ENCODE data around the gene DHRS1.
"Not testable (repeated sequence)": the region's sequence is repeated elsewhere in the genome, so short reads cannot be mapped to it uniquely, and the experiment has no call there.

DHRS1 gene

GRCh38 chr14:24327914-24328313 is 28.3 kb upstream of the DHRS1 start:
- peak; percentile 39 for TF ChIP-seq CTCF (IDR thresholded peaks at IDR 0.05; ENCODE audit: insufficient read depth, low read depth, low read length, missing control alignments)
- DNase-seq (ENCODE audit: low read depth); H3K4me3 ChIP-seq (ENCODE audit: low read length): not testable (repeated sequence)

DNA sequence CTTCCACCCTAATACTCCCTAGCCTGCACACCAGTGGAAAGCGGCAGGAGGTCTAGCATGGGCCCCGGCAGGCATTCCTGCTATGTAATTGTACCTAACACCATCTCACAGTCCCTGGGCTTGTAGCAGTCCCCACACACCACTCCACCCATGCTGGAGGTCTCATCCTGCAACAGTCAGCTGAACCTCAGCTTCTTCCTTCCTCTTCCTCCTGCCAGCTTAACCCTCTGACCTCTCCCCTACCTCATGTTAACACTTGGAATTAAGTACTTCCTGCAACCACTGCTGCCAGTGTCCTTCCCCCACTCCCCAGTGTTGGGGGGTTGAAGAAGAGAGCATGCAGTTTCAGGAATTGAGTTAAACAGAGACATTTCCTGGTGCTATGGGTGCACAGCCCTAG is 27.7 kb upstream of the DHRS1 start:
- no peak for TF ChIP-seq CTCF (IDR thresholded peaks at IDR 0.05; ENCODE audit: insufficient read depth, low read depth, low read length, missing control alignments)
- no peak overlapping the region for H3K4me3 ChIP-seq (ENCODE audit: low read length)
- DNase-seq (ENCODE audit: low read depth), result no peak

DNA sequence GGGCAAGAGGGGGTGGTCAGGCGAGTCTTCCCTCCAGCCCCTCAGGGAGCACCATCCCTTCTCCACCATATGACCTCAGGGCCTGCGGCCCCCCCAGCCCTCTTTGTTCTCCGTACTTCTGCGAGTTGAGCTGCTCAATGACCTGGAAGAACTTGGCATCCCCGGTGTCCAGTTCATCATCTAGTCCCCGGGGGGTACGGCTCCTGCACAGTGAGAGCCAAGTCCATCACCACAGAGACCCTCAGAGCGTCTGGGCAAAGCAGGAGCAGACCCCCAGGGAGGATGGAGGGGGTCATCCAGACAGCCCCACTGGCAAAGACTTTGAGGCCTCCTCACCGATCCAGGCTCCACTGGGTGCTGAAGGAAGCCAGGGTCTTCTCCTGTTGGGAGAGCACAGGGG is 26.4 kb upstream of the DHRS1 start:
- no peak for TF ChIP-seq CTCF (IDR thresholded peaks at IDR 0.05; ENCODE audit: insufficient read depth, low read depth, low read length, missing control alignments)
- DNase-seq (ENCODE audit: low read depth), result no peak
- no peak overlapping the region for H3K4me3 ChIP-seq (ENCODE audit: low read length)

GRCh38 chr14:24325041-24325530 is 25.5 kb upstream of the DHRS1 start:
- no peak for TF ChIP-seq CTCF (IDR thresholded peaks at IDR 0.05; ENCODE audit: insufficient read depth, low read depth, low read length, missing control alignments)
- no peak overlapping the region for H3K4me3 ChIP-seq (ENCODE audit: low read length)
- DNase-seq (ENCODE audit: low read depth), result no peak

GRCh38 chr14:24324024-24324423 is 24.4 kb upstream of the DHRS1 start:
- no peak for DNase-seq (ENCODE audit: low read depth)
- TF ChIP-seq CTCF (IDR thresholded peaks at IDR 0.05; ENCODE audit: insufficient read depth, low read depth, low read length, missing control alignments), result no peak
- H3K4me3 ChIP-seq (ENCODE audit: low read length), result no peak overlapping the region

- TF ChIP-seq CTCF (IDR thresholded peaks at IDR 0.05; ENCODE audit: insufficient read depth, low read depth, low read length, missing control alignments), result no peak
- no peak overlapping the region for H3K4me3 ChIP-seq (ENCODE audit: low read length)
- DNase-seq (ENCODE audit: low read depth), result no peak
Measured at GRCh38 chr14:24323341-24323740, 23.8 kb upstream of the DHRS1 start.

- no peak for DNase-seq (ENCODE audit: low read depth)
- H3K4me3 ChIP-seq (ENCODE audit: low read length), result no peak overlapping the region
- no peak for TF ChIP-seq CTCF (IDR thresholded peaks at IDR 0.05; ENCODE audit: insufficient read depth, low read depth, low read length, missing control alignments)
Measured at GRCh38 chr14:24322672-24323071, 23.1 kb upstream of the DHRS1 start.
